BJ (cell line): ENCODE data around the gene HAPLN2. TPM values are rescaled to one million over a fixed set of nuclear protein-coding genes. Genes with fewer than 3 reads are reported as not detected.

Experiments used
- CTCF ChIA-PET: fragments of 350-600 bp; formaldehyde crosslinking; extraction: SDS; loops from one replicate; lab custom pipeline; 2021; ENCODE audit warnings: antibody characterized with exemption, inconsistent platforms; lab: Yijun Ruan, JAX
- POLR2A ChIA-PET: fragments of 300-600 bp; sonication (Branson Sonifier 250); formaldehyde crosslinking; extraction: SDS; loops from one replicate; lab custom pipeline; 2021; ENCODE audit warnings: antibody characterized with exemption; lab: Charles Lee
- DNase-seq: peaks from one replicate; pipeline ENCODE4 v3.0.0-alpha.2; 2011; ENCODE audit warnings: low read depth
- H3K27me3 ChIP-seq: 2 replicates; pipeline ENCODE4 v1.6.0; 2011; ENCODE audit warnings: low read length; ENCODE audit not compliant: control insufficient read depth, insufficient read depth
- H3K36me3 ChIP-seq: 2 replicates; pipeline ENCODE4 v1.5.1; 2011; ENCODE audit warnings: low read length; ENCODE audit not compliant: control insufficient read depth, insufficient read depth
- H3K4me3 ChIP-seq: 2 replicates; pipeline ENCODE4 v1.5.1; 2011; ENCODE audit warnings: low read depth, mild to moderate bottlenecking, control low read depth, low read length
- CTCF ChIP-seq: IDR thresholded peaks from 2 replicates; pipeline ENCODE4 v1.5.1; 2011; ENCODE audit warnings: low read depth, mild to moderate bottlenecking, control low read depth, inconsistent platforms, low read length, moderate library complexity; ENCODE audit not compliant: insufficient read depth
- polyA plus RNA-seq: library from polyadenylated mRNA; depleted of rRNA; stranded (reverse); fragments of >200 nt; gene quantifications from 2 replicates; pipeline ENCODE4 v1.2.3, GENCODE V29; 2011

HAPLN2 gene
- polyA plus RNA-seq, 1 experiment = not detected

GRCh38 chr1:156648496-156648895, 29.3 kb downstream of the HAPLN2 start:
- TF ChIP-seq CTCF = no peak
- no peak for DNase-seq
- ChIA-PET CTCF (interaction anchor here (0.6 to 3.5 kb wide), 7 partner anchors 8 to 78 kb away, joined by 3 to 32 read pairs (median 9); no protein-coding TSS in a partner anchor), POLR2A (no interaction called here)
- H3K27me3 ChIP-seq = peaks cover 51% of the 10 kb centered on the region
- no peaks in the 10 kb centered on the region for H3K36me3 ChIP-seq
- H3K4me3 ChIP-seq = no peak overlapping the region

- H3K27me3 ChIP-seq = peaks cover 46% of the 10 kb centered on the region
- DNase-seq = no peak
- ChIA-PET CTCF (interaction anchor here (1.1 to 3.5 kb wide), 7 partner anchors 8 to 77 kb away, joined by 3 to 32 read pairs (median 9); no protein-coding TSS in a partner anchor), POLR2A (interaction anchor here (0.6 kb wide), 1 partner anchor 121 kb away, joined by 4 read pairs; no protein-coding TSS in a partner anchor)
- TF ChIP-seq CTCF = no peak
- H3K36me3 ChIP-seq = no peaks in the 10 kb centered on the region
- no peak overlapping the region for H3K4me3 ChIP-seq
Measured at GRCh38 chr1:156648951-156649350, 29.7 kb downstream of the HAPLN2 start.

GRCh38 chr1:156652131-156652991, 33.1 kb downstream of the HAPLN2 start:
- CTCF ChIA-PET = interaction anchor here (0.6 to 3.1 kb wide), 5 partner anchors 17 to 54 kb away, joined by 3 to 13 read pairs (median 4); no protein-coding TSS in a partner anchor
- POLR2A ChIA-PET = no interaction called here
- no peak overlapping the region for H3K4me3 ChIP-seq
- peaks cover 41% of the 10 kb centered on the region for H3K27me3 ChIP-seq
- DNase-seq = no peak
- no peak for TF ChIP-seq CTCF
- H3K36me3 ChIP-seq = no peaks in the 10 kb centered on the region

GRCh38 chr1:156652992-156653355, 33.8 kb downstream of the HAPLN2 start:
- DNase-seq = no peak
- peaks cover 36% of the 10 kb centered on the region for H3K27me3 ChIP-seq
- no peaks in the 10 kb centered on the region for H3K36me3 ChIP-seq
- H3K4me3 ChIP-seq = no peak overlapping the region
- POLR2A ChIA-PET = no interaction called here
- no peak for TF ChIP-seq CTCF
- CTCF ChIA-PET = interaction anchor here (0.6 to 3.1 kb wide), 5 partner anchors 18 to 54 kb away, joined by 3 to 13 read pairs (median 4); no protein-coding TSS in a partner anchor

GRCh38 chr1:156654700-156655099, 35.5 kb downstream of the HAPLN2 start:
- Histone ChIP-seq H3K27me3 (peaks cover 24% of the 10 kb centered on the region), H3K36me3 (no peaks in the 10 kb centered on the region), H3K4me3 (no peak overlapping the region)
- CTCF ChIA-PET = interaction anchor here (2.0 to 18.8 kb wide), 4 partner anchors 12 to 28 kb away, joined by 5 to 548 read pairs (median 132); partner anchors contain the start of genes HAPLN2 and NES
- POLR2A ChIA-PET = no interaction called here
- TF ChIP-seq CTCF = no peak
- no peak for DNase-seq
